ENCODE results near the gene KLK3.

KLK3 gene

GRCh38 chr19:50837300-50837699 lies 17.4 kb upstream of the KLK3 start:
- H3K4me1 Mint-ChIP-seq: no peaks in the 10 kb centered on the region

GRCh38 chr19:50838239-50838638 lies 16.5 kb upstream of the KLK3 start:
- Mint-ChIP-seq H3K36me3 (ENCODE audit: low read depth) (no peaks in the 10 kb centered on the region), H3K27me3 (ENCODE audit: low read depth) (peaks cover 62% of the 10 kb centered on the region), H3K4me1 (no peaks in the 10 kb centered on the region), H3K27ac (no peak overlapping the region), H3K9me3 (peaks cover 9% of the 10 kb centered on the region), H3K4me3 (peak overlapping the region; percentile 36 to 69 (median 56))
- TF ChIP-seq CTCF (IDR thresholded peaks at IDR 0.05; ENCODE audit: unreplicated experiment in 3 of 3): no peak

More at GRCh38 chr19:50837300-50837699, 17.4 kb upstream of the KLK3 start:
- Mint-ChIP-seq H3K36me3 (ENCODE audit: low read depth) (no peaks in the 10 kb centered on the region), H3K9me3 (peaks cover 7% of the 10 kb centered on the region), H3K27ac (no peak overlapping the region), H3K27me3 (ENCODE audit: low read depth) (peaks cover 62% of the 10 kb centered on the region), H3K4me3 (peak overlapping the region; percentile 85 to 90 (median 88))
- no peak for TF ChIP-seq CTCF (IDR thresholded peaks at IDR 0.05; ENCODE audit: unreplicated experiment in 3 of 3)

GRCh38 chr19:50839712-50840655 lies 14.7 kb upstream of the KLK3 start:
- no peak overlapping the region for H3K27ac Mint-ChIP-seq
- no peak for TF ChIP-seq CTCF (IDR thresholded peaks at IDR 0.05; ENCODE audit: unreplicated experiment in 3 of 3)
- H3K4me3 Mint-ChIP-seq: no peak overlapping the region
- no peaks in the 10 kb centered on the region for H3K36me3 Mint-ChIP-seq (ENCODE audit: low read depth)
- H3K27me3 Mint-ChIP-seq (ENCODE audit: low read depth): peaks cover 69% of the 10 kb centered on the region
- H3K4me1 Mint-ChIP-seq: no peaks in the 10 kb centered on the region
- H3K9me3 Mint-ChIP-seq: peaks cover 21% of the 10 kb centered on the region

- Mint-ChIP-seq H3K27ac (no peak overlapping the region), H3K9me3 (peaks cover 21% of the 10 kb centered on the region), H3K4me1 (no peaks in the 10 kb centered on the region), H3K36me3 (ENCODE audit: low read depth) (no peaks in the 10 kb centered on the region), H3K27me3 (ENCODE audit: low read depth) (peaks cover 61% of the 10 kb centered on the region), H3K4me3 (no peak overlapping the region)
- TF ChIP-seq CTCF (IDR thresholded peaks at IDR 0.05; ENCODE audit: unreplicated experiment in 3 of 3): no peak
These were observed 12.6 kb upstream of the KLK3 start for GRCh38 chr19:50842130-50842529.

- Mint-ChIP-seq H3K27ac (no peak overlapping the region), H3K4me1 (no peaks in the 10 kb centered on the region), H3K4me3 (no peak overlapping the region)
These were observed 11.5 kb upstream of the KLK3 start for GRCh38 chr19:50843205-50843604.

More at GRCh38 chr19:50843205-50843604, 11.5 kb upstream of the KLK3 start:
- Mint-ChIP-seq H3K9me3 (peaks cover 21% of the 10 kb centered on the region), H3K36me3 (ENCODE audit: low read depth) (no peaks in the 10 kb centered on the region), H3K27me3 (ENCODE audit: low read depth) (peaks cover 51% of the 10 kb centered on the region)
- TF ChIP-seq CTCF (IDR thresholded peaks at IDR 0.05; ENCODE audit: unreplicated experiment in 3 of 3): no peak
